CD4-positive, alpha-beta memory T cell (primary cell): ENCODE data around the gene MYMX. TPM values are rescaled to one million over a fixed set of nuclear protein-coding genes. Genes with fewer than 3 reads are reported as not detected.

ENCODE experiments used
- CTCF ChIA-PET: fragments of 350-600 bp; sonication (Branson Sonifier 250); formaldehyde crosslinking; loops from one replicate; lab custom pipeline; 2021; ENCODE audit warnings: inconsistent platforms; ENCODE audit not compliant: partially characterized antibody; lab: Charles Lee
- POLR2A ChIA-PET: fragments of 350-600 bp; sonication (Branson Sonifier 250); formaldehyde crosslinking; loops from one replicate; lab custom pipeline; 2021; ENCODE audit not compliant: partially characterized antibody; lab: Charles Lee
- DNase-seq, 5 donors: peaks; one replicate each; pipeline versions ENCODE4 v3.0.0 to v3.0.0-alpha.2; 2020 to 2022; ENCODE audit warnings: mixed read lengths in 1 of 5
- H3K27ac ChIP-seq: one replicate; pipeline ENCODE4 v1.7.0; 2013; ENCODE audit warnings: low read depth, low read length
- H3K27me3 ChIP-seq: 2 replicates; pipeline ENCODE4 v1.7.0; 2013; ENCODE audit warnings: mild to moderate bottlenecking, low read length, moderate library complexity; ENCODE audit not compliant: insufficient read depth
- H3K36me3 ChIP-seq: 2 replicates; pipeline ENCODE4 v1.7.0; 2013; ENCODE audit warnings: mild to moderate bottlenecking, low read length, moderate library complexity; ENCODE audit not compliant: insufficient read depth
- H3K4me1 ChIP-seq: 2 replicates; pipeline ENCODE4 v1.7.0; 2013; ENCODE audit warnings: mild to moderate bottlenecking, low read length, moderate library complexity; ENCODE audit not compliant: insufficient read depth
- H3K4me3 ChIP-seq, 2 donors: one replicate each; pipeline ENCODE4 v1.7.0; 2013; ENCODE audit warnings: low read length in 2 of 2, mild to moderate bottlenecking in 1 of 2
- H3K9me3 ChIP-seq, 2 donors: one replicate each; pipeline ENCODE4 v1.7.0; 2013; ENCODE audit warnings: low read length in 2 of 2, control low read depth in 1 of 2; ENCODE audit not compliant: control insufficient read depth in 1 of 2
- H3K27ac Mint-ChIP-seq, 7 donors: one replicate each; pipeline ENCODE4 v1.8.0; 2020 to 2021; ENCODE audit warnings: mixed read lengths in 7 of 7, mild to moderate bottlenecking in 6 of 7, inconsistent platforms in 3 of 7, moderate library complexity in 3 of 7
- H3K27me3 Mint-ChIP-seq, 2 donors: one replicate each; pipeline ENCODE4 v1.8.0; 2020 to 2021; ENCODE audit warnings: mixed read lengths in 2 of 2
- H3K36me3 Mint-ChIP-seq, 2 donors: one replicate each; pipeline ENCODE4 v1.8.0; 2020 to 2021; ENCODE audit warnings: mixed read lengths in 2 of 2, inconsistent platforms in 1 of 2, mild to moderate bottlenecking in 1 of 2
- H3K4me1 Mint-ChIP-seq, 4 donors: one replicate each; pipeline ENCODE4 v1.8.0; 2020 to 2021; ENCODE audit warnings: mixed read lengths in 4 of 4, mild to moderate bottlenecking in 1 of 4
- H3K4me3 Mint-ChIP-seq, 8 donors: one replicate each; pipeline ENCODE4 v1.8.0; 2020 to 2021; ENCODE audit warnings: mixed read lengths in 8 of 8, mild to moderate bottlenecking in 7 of 8, moderate library complexity in 6 of 8, inconsistent platforms in 3 of 8
- H3K9me3 Mint-ChIP-seq, 8 donors: one replicate each; pipeline ENCODE4 v1.8.0; 2020 to 2021; ENCODE audit warnings: mixed read lengths in 8 of 8, mild to moderate bottlenecking in 5 of 8, inconsistent platforms in 3 of 8, moderate library complexity in 1 of 8
- intact Hi-C: fragments of 100-400 bp; cut with micrococcal nuclease; formaldehyde crosslinking; loops from one replicate; pipeline ENCODE4 v1.15.1; 2023
- polyA plus RNA-seq, 2 donors: library from polyadenylated mRNA; unstranded; fragments of 300-500 nt; fragmentation: Illumina TruSeq; gene quantifications; one replicate each; pipeline ENCODE4 v1.2.3, GENCODE V29; 2021
- total RNA-seq, 2 experiments: library from RNA; stranded (reverse); gene quantifications; one replicate each; pipeline ENCODE4 v1.2.3, GENCODE V29; 2021

The MYMX gene
- total and polyA plus RNA-seq, 4 experiments from 2014 or later = not detected

DNA sequence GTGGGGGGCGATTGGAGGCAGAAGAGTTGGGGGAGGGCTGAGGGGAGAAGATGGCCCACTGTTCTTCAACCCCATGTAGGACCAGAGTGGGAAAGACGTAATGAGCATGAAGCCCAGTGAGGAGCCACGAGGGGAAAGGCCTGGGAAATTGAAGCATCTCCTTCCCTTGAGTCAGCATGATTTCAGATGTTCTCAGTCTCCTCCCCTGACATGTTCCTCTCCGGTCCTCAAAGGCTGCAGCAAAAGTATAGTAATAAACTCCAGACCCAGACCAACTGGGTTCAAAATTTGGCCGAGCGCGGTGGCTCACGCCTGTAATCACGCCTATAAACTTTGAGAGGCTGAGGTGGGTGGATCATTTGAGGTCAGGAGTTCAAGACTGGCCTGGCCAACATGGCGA is 50.5 kb downstream of the MYMX start:
- POLR2A ChIA-PET = interaction anchor here (5.4 to 6.2 kb wide), 2 partner anchors 11 to 21 kb away, joined by 37 to 97 read pairs; partner anchors contain the start of genes HSP90AB1 and SLC35B2
- H3K27me3 Mint-ChIP-seq = peaks cover 14 to 29% of the 10 kb centered on the region in 2 donors
- intact Hi-C loops = no loop called here
- Histone ChIP-seq H3K4me1 (peaks cover 31% of the 10 kb centered on the region), H3K36me3 (no peaks in the 10 kb centered on the region), H3K4me3 (no peak overlapping the region), H3K27me3 (peaks cover 26% of the 10 kb centered on the region), H3K9me3 (no peaks in the 10 kb centered on the region), H3K27ac (no peak overlapping the region)
- no peaks in the 10 kb centered on the region for H3K9me3 Mint-ChIP-seq
- peak overlapping the region in 6 of 7 donors; percentile 68 to 98 (median 94) for H3K27ac Mint-ChIP-seq
- H3K4me1 Mint-ChIP-seq = peaks cover 14 to 39% (median 32%) of the 10 kb centered on the region in 4 donors
- H3K4me3 Mint-ChIP-seq = no peak overlapping the region
- DNase-seq = no peak
- CTCF ChIA-PET = interaction anchor here (1.1 to 8.3 kb wide), 13 partner anchors 13 to 189 kb away, joined by 3 to 82 read pairs (median 11); partner anchors contain the start of genes AARS2, HSP90AB1, SLC35B2 and SPATS1
- H3K36me3 Mint-ChIP-seq = peaks cover 0 to 23% of the 10 kb centered on the region in 2 donors

Other genes with a start within 250 kb of the MYMX start
- 10 to 100 TPM; 21.7 to 23.9 TPM for gene MRPL14, start 89.5 kb upstream of the MYMX start, total RNA-seq
- gene MRPL14, start 89.5 kb upstream of the MYMX start, polyA plus RNA-seq = 100 to 1,000 TPM; 103 to 123 TPM
- 10 to 100 TPM; 20.7 to 24.1 TPM for gene TMEM63B, start 89.4 kb upstream of the MYMX start, total RNA-seq
- gene TMEM63B, start 89.4 kb upstream of the MYMX start, polyA plus RNA-seq = 1 to 10 TPM in 1 of 2 donors, under 1 TPM in 1; 0.91 to 2.3 TPM
- not detected for gene CAPN11, start 58.1 kb upstream of the MYMX start, total RNA-seq
- gene CAPN11, start 58.1 kb upstream of the MYMX start, polyA plus RNA-seq = not detected
- gene SLC29A1, start 6.7 kb downstream of the MYMX start, total RNA-seq = 1 to 10 TPM; 2.1 to 3.1 TPM
- gene SLC29A1, start 6.7 kb downstream of the MYMX start, polyA plus RNA-seq = 1 to 10 TPM; 3.4 to 3.7 TPM
- 100 to 1,000 TPM; 303 to 324 TPM for gene HSP90AB1, start 30.2 kb downstream of the MYMX start, total RNA-seq
- 100 to 1,000 TPM; 384 to 432 TPM for gene HSP90AB1, start 30.2 kb downstream of the MYMX start, polyA plus RNA-seq
- 10 to 100 TPM; 20.7 to 20.9 TPM for gene SLC35B2, start 40.6 kb downstream of the MYMX start, total RNA-seq
- gene SLC35B2, start 40.6 kb downstream of the MYMX start, polyA plus RNA-seq = 10 to 100 TPM; 41.6 to 65.3 TPM
- 10 to 100 TPM; 12.7 to 15.0 TPM for gene NFKBIE, start 48.6 kb downstream of the MYMX start, total RNA-seq
- 1 to 10 TPM; 8.0 to 8.3 TPM for gene NFKBIE, start 48.6 kb downstream of the MYMX start, polyA plus RNA-seq
- gene TMEM151B, start 53.5 kb downstream of the MYMX start, total RNA-seq = not detected
- not detected for gene TMEM151B, start 53.5 kb downstream of the MYMX start, polyA plus RNA-seq
- 10 to 100 TPM; 23.7 to 25.6 TPM for gene AARS2, start 96.4 kb downstream of the MYMX start, total RNA-seq
- gene AARS2, start 96.4 kb downstream of the MYMX start, polyA plus RNA-seq = 10 to 100 TPM in 1 of 2 donors, 1 to 10 TPM in 1; 4.2 to 10.1 TPM
- not detected for gene SPATS1, start 125.7 kb downstream of the MYMX start, total RNA-seq
- gene SPATS1, start 125.7 kb downstream of the MYMX start, polyA plus RNA-seq = not detected
- gene CDC5L, start 170.8 kb downstream of the MYMX start, total RNA-seq = 10 to 100 TPM; 20.9 to 22.4 TPM
- 10 to 100 TPM in 1 of 2 donors, 1 to 10 TPM in 1; 9.8 to 17.7 TPM for gene CDC5L, start 170.8 kb downstream of the MYMX start, polyA plus RNA-seq